ENCODE measurements around the gene GNAS.

DNA sequence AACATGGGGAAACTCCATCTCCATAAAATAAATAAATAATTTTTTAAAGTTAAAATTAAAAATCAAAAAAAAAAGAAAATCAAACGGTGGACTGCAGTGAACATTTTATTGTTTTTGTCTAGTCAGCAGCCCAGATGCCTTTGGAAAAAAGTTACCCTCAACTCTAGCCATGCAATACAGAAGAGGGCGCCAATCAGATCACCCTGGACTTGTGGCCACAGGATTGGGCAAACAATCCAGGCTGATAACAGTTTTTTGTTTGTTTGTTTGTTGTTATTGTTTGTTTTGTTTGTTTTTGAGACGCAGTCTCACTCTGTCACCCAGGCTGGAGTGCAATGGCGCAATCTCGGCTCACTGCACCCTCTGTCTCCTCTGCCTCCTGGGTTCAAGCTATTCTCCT is 98.1 kb downstream of the GNAS start:
- TF ChIP-seq POLR2A (IDR thresholded peaks at IDR 0.05; ENCODE audit: low read length) (no peak), GATA1 (IDR thresholded peaks at IDR 0.05; ENCODE audit: low read depth, low read length) (no peak)
